Right atrium auricular region (tissue), 2 donors: Measurements from ENCODE around the gene PPP2R1B. TPM values are rescaled to one million over a fixed set of nuclear protein-coding genes. Genes with fewer than 3 reads are reported as not detected.
"Not testable (repeated sequence)": the region's sequence is repeated elsewhere in the genome, so short reads cannot be mapped to it uniquely, and the experiment has no call there.

Experiments
- DNase-seq: peaks from one replicate; pipeline ENCODE4 v3.0.0-alpha.2; 2019; ENCODE audit warnings: low spot score
- H3K27ac ChIP-seq, 2 donors: fragments of 200-600 bp; sonication (generic); 1 replicate in 1 of 2; 2 replicates in 1 of 2; pipeline ENCODE4 v1.5.1; 2016 to 2019
- H3K27me3 ChIP-seq, 2 donors: fragments of 200-600 bp; sonication (generic); one replicate each; pipeline versions ENCODE4 v1.5.1 to v1.6.0; 2017 to 2019
- H3K36me3 ChIP-seq: fragments of 200-600 bp; sonication (generic); one replicate; pipeline ENCODE4 v1.5.1; 2016
- H3K4me1 ChIP-seq, 2 donors: fragments of 200-600 bp; sonication (generic); one replicate each; pipeline versions ENCODE4 v1.5.1 to v1.6.0; 2017 to 2019
- H3K4me3 ChIP-seq, 2 donors: fragments of 200-600 bp; sonication (generic); 1 replicate in 1 of 2; 2 replicates in 1 of 2; pipeline ENCODE4 v1.5.1; 2017 to 2019; ENCODE audit warnings: mild to moderate bottlenecking in 1 of 2, moderate library complexity in 1 of 2
- H3K9me3 ChIP-seq, 2 donors: fragments of 200-600 bp; sonication (generic); one replicate each; pipeline ENCODE4 v1.5.1; 2019
- CTCF ChIP-seq, 2 donors: fragments of 200-600 bp; sonication (generic); IDR thresholded peaks; one replicate each; pipeline ENCODE4 v1.5.1; 2019; ENCODE audit warnings: antibody characterized with exemption in 2 of 2
- total RNA-seq, 2 donors: library from RNA; depleted of rRNA; stranded (reverse); fragments of >200 nt; gene quantifications; one replicate each; pipeline ENCODE4 v1.1.0, GENCODE V29; 2016

Gene PPP2R1B
- total RNA-seq, 2 donors from 2014 or later, result 6.5 to 13.2 TPM

GRCh38 chr11:111720801-111721494 lies 45.2 kb downstream of the PPP2R1B start:
- H3K4me1 ChIP-seq, result peaks cover 0 to 13% of the 10 kb centered on the region in 2 donors
- H3K27me3 ChIP-seq, result no peaks in the 10 kb centered on the region
- no peak overlapping the region for H3K27ac ChIP-seq
- no peak for TF ChIP-seq CTCF (IDR thresholded peaks at IDR 0.05)
- H3K9me3 ChIP-seq, result no peaks in the 10 kb centered on the region
- peaks cover 70% of the 10 kb centered on the region for H3K36me3 ChIP-seq
- no peak overlapping the region for H3K4me3 ChIP-seq
- no peak for DNase-seq

- H3K36me3 ChIP-seq, result peaks cover 63% of the 10 kb centered on the region
- TF ChIP-seq CTCF (IDR thresholded peaks at IDR 0.05), result no peak
- DNase-seq, result no peak
- no peaks in the 10 kb centered on the region for H3K9me3 ChIP-seq
- no peak overlapping the region for H3K4me3 ChIP-seq
- peak overlapping the region in 1 of 2 donors; percentile 7 for H3K27ac ChIP-seq
- peaks cover 0 to 13% of the 10 kb centered on the region in 2 donors for H3K4me1 ChIP-seq
- no peaks in the 10 kb centered on the region for H3K27me3 ChIP-seq
These were observed 46.8 kb downstream of the PPP2R1B start for GRCh38 chr11:111719379-111719778.

- Histone ChIP-seq H3K9me3 (no peaks in the 10 kb centered on the region), H3K36me3 (peaks cover 58% of the 10 kb centered on the region), H3K27me3 (no peaks in the 10 kb centered on the region), H3K4me3 (no peak overlapping the region), H3K27ac (peak overlapping the region; percentile 27 to 28), H3K4me1 (peaks cover 0 to 13% of the 10 kb centered on the region in 2 donors)
- no peak for DNase-seq
- no peak for TF ChIP-seq CTCF (IDR thresholded peaks at IDR 0.05)
These were observed 47.3 kb downstream of the PPP2R1B start for GRCh38 chr11:111718859-111719258.

- no peaks in the 10 kb centered on the region for H3K27me3 ChIP-seq
- no peaks in the 10 kb centered on the region for H3K9me3 ChIP-seq
- H3K36me3 ChIP-seq, result peaks cover 58% of the 10 kb centered on the region
- H3K27ac ChIP-seq, result peak overlapping the region; percentile 27 to 28
- no peak for TF ChIP-seq CTCF (IDR thresholded peaks at IDR 0.05)
- peaks cover 0 to 13% of the 10 kb centered on the region in 2 donors for H3K4me1 ChIP-seq
- H3K4me3 ChIP-seq, result no peak overlapping the region
- no peak for DNase-seq
These were observed 47.8 kb downstream of the PPP2R1B start for GRCh38 chr11:111718436-111718835.

- not testable (repeated sequence) for H3K27me3 ChIP-seq, H3K4me3 ChIP-seq, DNase-seq, H3K9me3 ChIP-seq, H3K27ac ChIP-seq
- Histone ChIP-seq H3K36me3 (peaks cover 55% of the 10 kb centered on the region), H3K4me1 (peaks cover 0 to 13% of the 10 kb centered on the region in 2 donors)
These were observed 48.5 kb downstream of the PPP2R1B start for GRCh38 chr11:111717660-111718059.

- no peak for TF ChIP-seq CTCF (IDR thresholded peaks at IDR 0.05)
- peaks cover 46% of the 10 kb centered on the region for H3K36me3 ChIP-seq
- H3K27me3 ChIP-seq, result no peaks in the 10 kb centered on the region
- DNase-seq, result no peak
- H3K9me3 ChIP-seq, result no peaks in the 10 kb centered on the region
- H3K4me1 ChIP-seq, result peaks cover 0 to 13% of the 10 kb centered on the region in 2 donors
- H3K27ac ChIP-seq, result no peak overlapping the region
- no peak overlapping the region for H3K4me3 ChIP-seq
These were observed 50.9 kb downstream of the PPP2R1B start for GRCh38 chr11:111715142-111715816.
